22Rv1 (cell line): Measurements from ENCODE around the gene PCP2.
A peak's percentile ranks its signal among the peaks of the same experiment; 100 is the strongest.

Source experiments
- H3K27ac ChIP-seq: fragments of 450-650 bp; 2 replicates; pipeline ENCODE4 v1.5.1; 2017
- ZFX ChIP-seq: fragments of 450-650 bp; IDR thresholded peaks from 2 replicates; pipeline ENCODE4 v1.6.1; 2017; ENCODE audit warnings: antibody characterized with exemption, borderline replicate concordance
- TF ChIP-seq, protein P1 (sequence below): fragments of 450-650 bp; IDR thresholded peaks from 2 replicates; pipeline ENCODE4 v1.5.1; 2017; ENCODE audit warnings: mild to moderate bottlenecking

Gene PCP2

DNA sequence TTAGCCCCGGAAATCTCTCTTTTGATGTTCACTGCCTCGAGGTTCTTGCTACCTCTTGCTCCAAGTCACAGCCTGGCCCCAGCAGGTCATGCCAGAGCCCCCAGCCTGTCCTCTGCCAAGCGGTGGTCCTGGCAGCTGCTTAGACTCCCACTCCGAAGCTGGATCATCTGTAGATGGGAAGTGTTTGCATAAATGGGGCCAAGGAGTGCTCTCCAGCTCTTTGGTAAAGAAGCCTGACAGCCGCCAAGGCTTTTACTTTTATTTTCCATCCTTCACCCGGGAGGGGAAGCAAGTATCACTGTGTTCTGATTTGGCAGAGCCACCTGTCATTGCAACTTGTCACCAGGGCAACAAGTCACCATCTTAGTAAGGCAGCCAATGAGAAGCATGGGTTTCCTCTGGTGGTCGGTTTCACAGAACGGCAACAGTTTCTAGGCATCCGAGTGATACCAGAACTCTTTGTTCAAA, 24.7 kb upstream of the PCP2 start:
- no peak for TF ChIP-seq ZFX
- TF ChIP-seq, protein P1, sequence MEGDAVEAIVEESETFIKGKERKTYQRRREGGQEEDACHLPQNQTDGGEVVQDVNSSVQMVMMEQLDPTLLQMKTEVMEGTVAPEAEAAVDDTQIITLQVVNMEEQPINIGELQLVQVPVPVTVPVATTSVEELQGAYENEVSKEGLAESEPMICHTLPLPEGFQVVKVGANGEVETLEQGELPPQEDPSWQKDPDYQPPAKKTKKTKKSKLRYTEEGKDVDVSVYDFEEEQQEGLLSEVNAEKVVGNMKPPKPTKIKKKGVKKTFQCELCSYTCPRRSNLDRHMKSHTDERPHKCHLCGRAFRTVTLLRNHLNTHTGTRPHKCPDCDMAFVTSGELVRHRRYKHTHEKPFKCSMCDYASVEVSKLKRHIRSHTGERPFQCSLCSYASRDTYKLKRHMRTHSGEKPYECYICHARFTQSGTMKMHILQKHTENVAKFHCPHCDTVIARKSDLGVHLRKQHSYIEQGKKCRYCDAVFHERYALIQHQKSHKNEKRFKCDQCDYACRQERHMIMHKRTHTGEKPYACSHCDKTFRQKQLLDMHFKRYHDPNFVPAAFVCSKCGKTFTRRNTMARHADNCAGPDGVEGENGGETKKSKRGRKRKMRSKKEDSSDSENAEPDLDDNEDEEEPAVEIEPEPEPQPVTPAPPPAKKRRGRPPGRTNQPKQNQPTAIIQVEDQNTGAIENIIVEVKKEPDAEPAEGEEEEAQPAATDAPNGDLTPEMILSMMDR: no peak
- H3K27ac ChIP-seq: no peak overlapping the region

DNA sequence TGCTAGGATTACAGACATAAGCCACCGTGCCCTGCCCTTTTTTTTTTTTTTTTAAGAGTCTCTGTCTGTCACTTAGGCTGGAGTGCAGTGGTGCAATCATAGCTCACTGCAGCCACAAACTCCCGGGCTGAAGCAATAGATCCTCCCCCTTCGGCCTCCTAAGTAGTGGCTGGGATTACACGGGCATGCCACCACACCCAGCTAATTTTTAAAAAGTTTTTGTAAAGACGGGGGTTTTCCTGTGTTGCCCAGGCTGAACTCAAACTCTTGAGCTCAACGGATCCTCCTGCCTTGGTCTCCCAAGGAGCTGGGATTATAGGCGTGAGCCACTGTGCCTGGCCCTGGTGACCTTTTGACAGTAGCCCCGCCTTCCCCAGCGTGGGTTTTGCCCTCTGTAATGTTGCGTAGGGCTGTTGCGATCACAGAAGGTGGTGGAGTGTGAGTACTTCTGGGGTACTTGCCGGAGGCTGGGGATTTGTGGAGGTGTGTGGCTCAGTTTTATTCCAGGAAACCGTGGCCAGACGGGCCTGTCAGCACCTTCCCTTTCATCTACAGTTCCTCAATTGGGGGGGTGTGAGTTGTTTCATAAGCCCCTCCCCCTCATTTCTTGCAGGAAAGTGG, 23.7 kb upstream of the PCP2 start:
- H3K27ac ChIP-seq: no peak overlapping the region
- no peak for TF ChIP-seq ZFX
- TF ChIP-seq, protein P1: no peak

DNA sequence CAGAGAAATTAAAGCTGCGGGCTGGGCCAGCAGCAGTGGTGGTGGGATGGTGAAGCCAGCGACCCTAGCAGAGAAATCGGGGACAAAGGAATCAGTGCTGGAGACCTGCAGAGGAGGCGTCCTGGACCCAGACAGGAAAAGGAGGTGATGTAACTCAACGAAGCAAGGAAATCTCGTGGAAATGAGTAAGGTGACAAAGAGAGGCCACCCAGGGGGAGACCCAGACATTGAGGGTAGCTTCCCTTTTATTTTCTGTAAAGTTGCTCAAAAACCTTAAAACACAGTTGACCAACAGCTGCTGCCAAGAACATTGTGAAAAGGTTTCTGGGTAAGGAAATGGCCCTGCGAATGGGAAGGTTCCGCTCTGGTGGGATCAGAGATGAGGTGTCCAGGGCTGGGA, 22.1 kb upstream of the PCP2 start:
- TF ChIP-seq ZFX: no peak
- TF ChIP-seq, protein P1: no peak
- no peak overlapping the region for H3K27ac ChIP-seq

DNA sequence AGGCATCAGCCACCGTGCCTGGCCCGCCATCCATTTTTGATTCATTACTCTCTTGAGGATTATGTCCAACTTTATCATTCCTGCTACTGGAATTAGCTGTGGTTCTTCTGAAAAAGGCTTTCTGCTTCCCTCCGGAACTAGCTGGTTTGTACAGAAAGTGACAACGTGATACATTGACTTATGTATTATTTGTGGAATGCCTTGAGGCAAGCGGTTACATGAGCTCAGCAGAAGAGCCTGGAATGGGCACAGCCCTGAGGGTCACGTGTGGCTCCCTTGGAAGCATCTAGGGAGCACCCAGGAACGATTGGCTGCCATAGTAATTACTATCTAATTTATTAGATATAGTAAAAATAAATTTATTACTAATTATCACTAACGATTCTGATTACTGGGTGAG, 20.9 kb upstream of the PCP2 start:
- no peak overlapping the region for H3K27ac ChIP-seq

DNA sequence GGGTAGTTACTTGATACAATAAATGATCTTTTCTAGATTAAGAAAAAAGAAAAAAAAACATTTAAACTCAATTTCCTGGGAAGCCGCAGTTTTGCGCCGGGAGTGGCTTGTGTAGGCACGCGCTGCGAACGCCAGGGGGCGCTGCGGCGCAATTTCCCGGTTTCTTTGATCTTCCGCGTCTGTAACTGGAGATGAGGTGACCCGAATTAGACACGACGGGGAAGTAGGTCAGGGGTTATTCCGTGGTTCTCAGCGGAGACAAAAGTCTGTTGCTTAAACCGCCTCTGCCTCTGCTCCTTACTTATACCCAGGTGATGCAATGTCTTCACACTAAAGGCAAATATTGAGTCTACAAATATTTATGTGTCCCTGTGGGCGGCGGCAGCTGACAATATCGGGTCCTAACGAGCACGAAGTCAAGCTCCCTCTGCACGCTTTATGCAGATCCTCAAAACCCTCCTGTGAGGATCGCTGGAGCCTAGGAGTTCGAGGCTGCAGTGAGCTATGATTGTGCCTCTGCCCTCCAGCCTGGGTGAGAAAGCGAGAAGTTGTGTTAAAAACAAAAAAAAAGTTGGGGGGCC, 18.6 kb upstream of the PCP2 start:
- TF ChIP-seq ZFX: no peak
- TF ChIP-seq, protein P1: peak; percentile 97
- H3K27ac ChIP-seq: peak overlapping the region; percentile 66

More for the DNA sequence above, 20.9 kb upstream of the PCP2 start:
- TF ChIP-seq, protein P1: no peak
- no peak for TF ChIP-seq ZFX

DNA sequence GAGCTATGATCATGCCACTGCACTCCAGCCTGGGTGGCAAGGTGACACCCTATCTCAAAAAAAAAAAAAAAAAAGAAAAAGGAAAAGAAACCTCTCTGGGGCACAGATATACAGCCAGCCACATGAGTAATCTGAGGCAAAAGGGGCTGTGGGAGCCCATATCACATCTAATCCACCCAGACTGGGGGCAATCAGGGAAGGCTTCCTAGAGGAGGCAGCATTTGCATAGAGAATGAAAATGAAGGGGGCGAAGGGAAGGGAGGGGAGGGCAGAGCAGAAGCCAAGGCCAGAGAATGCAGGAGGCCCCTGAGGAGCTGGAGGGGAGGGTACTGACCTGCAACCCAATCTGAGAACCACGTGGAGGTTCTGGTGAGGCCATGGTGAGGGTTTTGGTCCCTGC, 16.6 kb upstream of the PCP2 start:
- H3K27ac ChIP-seq: no peak overlapping the region
- TF ChIP-seq, protein P1: no peak
- no peak for TF ChIP-seq ZFX

DNA sequence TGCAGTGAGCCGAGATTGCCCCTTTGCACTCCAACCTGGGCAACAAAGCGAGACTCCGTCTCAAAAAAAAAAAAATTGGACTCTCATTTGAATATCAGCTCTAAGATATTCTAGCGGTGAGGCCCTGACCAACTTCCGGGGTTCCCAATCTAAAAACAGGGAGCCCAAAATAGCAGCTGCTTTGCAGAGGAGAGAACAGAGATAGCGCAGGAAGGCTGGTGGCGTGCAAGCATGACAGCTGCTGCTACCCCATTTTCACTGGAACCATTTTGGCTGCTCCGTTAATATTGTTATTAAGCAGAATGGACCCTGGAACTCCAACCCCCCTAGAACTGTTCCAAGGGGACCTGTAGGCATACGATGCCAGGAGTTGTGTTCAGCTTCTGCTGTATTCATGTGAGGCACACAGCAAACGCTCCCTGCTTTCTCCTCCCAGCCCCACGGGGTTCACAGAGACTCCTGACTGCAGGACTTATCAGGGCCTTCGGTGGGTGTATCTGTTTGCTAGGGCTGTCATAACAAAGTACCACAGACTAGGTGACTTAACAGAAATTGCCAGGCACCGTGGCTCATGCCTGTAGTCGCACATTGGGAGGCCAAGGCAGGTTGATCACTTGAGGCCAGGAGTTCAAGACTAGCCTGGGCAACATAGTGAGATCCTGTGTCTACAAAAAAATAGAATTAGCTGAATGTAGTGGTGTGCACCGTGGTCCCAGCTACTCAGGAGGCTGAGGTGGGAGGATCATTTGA, 14.9 kb upstream of the PCP2 start:
- TF ChIP-seq ZFX: no peak
- TF ChIP-seq, protein P1: no peak
- no peak overlapping the region for H3K27ac ChIP-seq
